ENCODE measurements around the gene PEX5. TPM values are rescaled to one million over a fixed set of nuclear protein-coding genes. Genes with fewer than 3 reads are reported as not detected.

The PEX5 gene
- total RNA-seq, 1 donor from 2014 or later: 30.8 TPM

GRCh38 chr12:7158781-7159609 is 30.5 kb upstream of the PEX5 start:
- Mint-ChIP-seq H3K4me1 (ENCODE audit: unreplicated experiment) (peaks cover 5% of the 10 kb centered on the region), H3K36me3 (ENCODE audit: unreplicated experiment) (no peaks in the 10 kb centered on the region), H3K9me3 (ENCODE audit: unreplicated experiment) (no peaks in the 10 kb centered on the region), H3K27ac (ENCODE audit: unreplicated experiment) (no peak overlapping the region), H3K27me3 (ENCODE audit: unreplicated experiment) (peaks cover 21% of the 10 kb centered on the region), H3K4me3 (ENCODE audit: unreplicated experiment) (no peak overlapping the region)
- DNase-seq (ENCODE audit: extremely low spot score, unreplicated experiment): no peak
- no peak for TF ChIP-seq CTCF (IDR thresholded peaks at IDR 0.05)

- Mint-ChIP-seq H3K4me3 (ENCODE audit: unreplicated experiment) (no peak overlapping the region), H3K27ac (ENCODE audit: unreplicated experiment) (no peak overlapping the region), H3K9me3 (ENCODE audit: unreplicated experiment) (peaks cover under 1% of the 10 kb centered on the region), H3K36me3 (ENCODE audit: unreplicated experiment) (no peaks in the 10 kb centered on the region), H3K4me1 (ENCODE audit: unreplicated experiment) (peaks cover 5% of the 10 kb centered on the region), H3K27me3 (ENCODE audit: unreplicated experiment) (peaks cover 22% of the 10 kb centered on the region)
- no peak for DNase-seq (ENCODE audit: extremely low spot score, unreplicated experiment)
- no peak for TF ChIP-seq CTCF (IDR thresholded peaks at IDR 0.05)
These were observed 29.3 kb upstream of the PEX5 start for GRCh38 chr12:7160183-7160582.

GRCh38 chr12:7161327-7161726 is 28.2 kb upstream of the PEX5 start:
- DNase-seq (ENCODE audit: extremely low spot score, unreplicated experiment): no peak
- H3K4me1 Mint-ChIP-seq (ENCODE audit: unreplicated experiment): peaks cover 5% of the 10 kb centered on the region
- H3K27me3 Mint-ChIP-seq (ENCODE audit: unreplicated experiment): peaks cover 25% of the 10 kb centered on the region

GRCh38 chr12:7161811-7162210 is 27.7 kb upstream of the PEX5 start:
- H3K27me3 Mint-ChIP-seq (ENCODE audit: unreplicated experiment): peaks cover 25% of the 10 kb centered on the region
- H3K36me3 Mint-ChIP-seq (ENCODE audit: unreplicated experiment): no peaks in the 10 kb centered on the region
- H3K4me1 Mint-ChIP-seq (ENCODE audit: unreplicated experiment): peaks cover 5% of the 10 kb centered on the region
- peaks cover 8% of the 10 kb centered on the region for H3K9me3 Mint-ChIP-seq (ENCODE audit: unreplicated experiment)
- no peak overlapping the region for H3K4me3 Mint-ChIP-seq (ENCODE audit: unreplicated experiment)
- TF ChIP-seq CTCF (IDR thresholded peaks at IDR 0.05): no peak
- H3K27ac Mint-ChIP-seq (ENCODE audit: unreplicated experiment): no peak overlapping the region
- no peak for DNase-seq (ENCODE audit: extremely low spot score, unreplicated experiment)

More at GRCh38 chr12:7161327-7161726, 28.2 kb upstream of the PEX5 start:
- TF ChIP-seq CTCF (IDR thresholded peaks at IDR 0.05): no peak
- Mint-ChIP-seq H3K36me3 (ENCODE audit: unreplicated experiment) (no peaks in the 10 kb centered on the region), H3K27ac (ENCODE audit: unreplicated experiment) (no peak overlapping the region), H3K4me3 (ENCODE audit: unreplicated experiment) (no peak overlapping the region), H3K9me3 (ENCODE audit: unreplicated experiment) (peaks cover 4% of the 10 kb centered on the region)

- Mint-ChIP-seq H3K27ac (ENCODE audit: unreplicated experiment) (no peak overlapping the region), H3K9me3 (ENCODE audit: unreplicated experiment) (peaks cover 14% of the 10 kb centered on the region), H3K4me3 (ENCODE audit: unreplicated experiment) (no peak overlapping the region), H3K36me3 (ENCODE audit: unreplicated experiment) (no peaks in the 10 kb centered on the region), H3K27me3 (ENCODE audit: unreplicated experiment) (peaks cover 25% of the 10 kb centered on the region), H3K4me1 (ENCODE audit: unreplicated experiment) (peaks cover 5% of the 10 kb centered on the region)
- DNase-seq (ENCODE audit: extremely low spot score, unreplicated experiment): no peak
- peak; percentile 37 for TF ChIP-seq CTCF (IDR thresholded peaks at IDR 0.05)
These were observed 26.8 kb upstream of the PEX5 start for GRCh38 chr12:7162691-7163114.

Data from osteocyte (in vitro differentiated cells).